H1 (cell line): ENCODE data around the gene RHOV.

Source experiments
- CTCF ChIP-seq, 3 experiments: IDR thresholded peaks; 1 replicate in 2 of 3; 2 replicates in 1 of 3; pipeline versions ENCODE4 v1.5.1 to v1.6.1; 2011; ENCODE audit warnings: low read length in 3 of 3, mild to moderate bottlenecking in 3 of 3, inconsistent platforms in 2 of 3, low read depth in 1 of 3, moderate library complexity in 1 of 3; ENCODE audit not compliant: insufficient read depth in 1 of 3; ENCODE audit errors: control extremely low read depth in 1 of 3
- JUND ChIP-seq: IDR thresholded peaks from 2 replicates; pipeline ENCODE4 v1.6.1; 2011; ENCODE audit warnings: mild to moderate bottlenecking, improper control_type of control experiment, low read length
- POLR2A ChIP-seq, 2 experiments: IDR thresholded peaks; 1 replicate in 1 of 2; 2 replicates in 1 of 2; pipeline ENCODE4 v1.6.1; 2011; ENCODE audit warnings: low read depth in 2 of 2, low read length in 2 of 2, mild to moderate bottlenecking in 2 of 2; ENCODE audit errors: control extremely low read depth in 1 of 2
- RFX5 ChIP-seq: IDR thresholded peaks from 2 replicates; pipeline ENCODE4 v1.6.1; 2011; ENCODE audit warnings: low read depth, low read length, improper control_type of control experiment, borderline replicate concordance
- SP2 ChIP-seq: IDR thresholded peaks from 2 replicates; pipeline ENCODE4 v1.6.1; 2012; ENCODE audit warnings: mild to moderate bottlenecking, low read length, inconsistent platforms
- TAF1 ChIP-seq: IDR thresholded peaks from 2 replicates; pipeline ENCODE4 v1.6.1; 2011; ENCODE audit warnings: mild to moderate bottlenecking, low read depth, low read length
- USF2 ChIP-seq: IDR thresholded peaks from 2 replicates; pipeline ENCODE4 v1.6.1; 2011; ENCODE audit warnings: low read length, improper control_type of control experiment

DNA sequence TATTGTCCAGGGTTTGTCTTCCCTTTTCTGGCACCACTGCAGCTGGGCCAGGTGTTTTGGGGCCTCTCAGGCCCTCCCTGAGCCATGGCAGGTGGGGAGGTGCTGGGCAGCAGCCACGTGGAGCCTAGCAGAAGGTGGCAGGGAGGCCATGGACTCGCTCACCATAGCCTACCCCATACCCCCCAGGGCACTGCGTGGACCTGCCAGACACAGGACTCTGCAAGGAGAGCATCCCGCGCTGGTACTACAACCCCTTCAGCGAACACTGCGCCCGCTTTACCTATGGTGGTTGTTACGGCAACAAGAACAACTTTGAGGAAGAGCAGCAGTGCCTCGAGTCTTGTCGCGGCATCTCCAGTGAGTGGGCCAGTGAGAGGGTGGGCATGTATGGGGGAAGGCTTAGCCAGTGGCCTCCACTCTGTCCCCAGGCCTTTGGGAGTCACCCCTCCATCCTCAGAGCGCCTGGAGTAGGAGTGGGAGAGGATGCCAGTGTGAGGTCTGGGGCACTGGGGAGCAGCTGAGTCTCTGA is 18.3 kb downstream of the RHOV start:
- no peak for TF ChIP-seq CTCF (IDR thresholded peaks at IDR 0.05; ENCODE audit: control extremely low read depth in 1 of 3, insufficient read depth in 1 of 3, low read depth in 1 of 3, low read length in 3 of 3)
- TF ChIP-seq TAF1, result no peak
- no peak for TF ChIP-seq JUND
- no peak for TF ChIP-seq SP2
- no peak for TF ChIP-seq RFX5
- TF ChIP-seq POLR2A (IDR thresholded peaks at IDR 0.05; ENCODE audit: control extremely low read depth in 1 of 2, low read depth in 2 of 2, low read length in 2 of 2), result no peak
- no peak for TF ChIP-seq USF2
